DMS 273 (cell line): Measurements from ENCODE around the gene ANKRD40CL.
A peak's percentile ranks its signal among the peaks of the same experiment; 100 is the strongest.

Experiments
- DNase-seq: peaks from one replicate; lab custom pipeline; 2025; ENCODE audit not compliant: unreplicated experiment; lab: John Stamatoyannopoulos, UW

ANKRD40CL gene

DNA sequence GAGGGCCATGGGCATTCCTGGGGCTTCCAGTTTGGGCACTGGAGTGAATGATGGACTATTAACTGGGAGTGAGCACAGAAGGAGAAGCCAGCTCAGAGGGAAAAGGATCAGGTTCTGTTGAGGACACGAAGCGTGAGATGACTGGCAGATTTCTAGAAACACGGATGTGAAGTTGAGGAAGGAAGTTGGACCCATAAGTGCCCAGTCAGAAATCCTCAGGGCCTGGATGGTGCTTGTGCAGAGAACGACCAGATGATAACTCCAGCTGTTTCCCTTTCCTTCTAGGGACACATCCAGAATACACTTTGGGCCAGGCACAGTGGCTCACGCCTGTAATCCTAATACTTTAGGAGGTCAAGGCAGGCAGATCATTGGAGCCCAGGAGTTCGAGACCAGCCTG lies 23.3 kb upstream of the ANKRD40CL start:
- no peak for DNase-seq

DNA sequence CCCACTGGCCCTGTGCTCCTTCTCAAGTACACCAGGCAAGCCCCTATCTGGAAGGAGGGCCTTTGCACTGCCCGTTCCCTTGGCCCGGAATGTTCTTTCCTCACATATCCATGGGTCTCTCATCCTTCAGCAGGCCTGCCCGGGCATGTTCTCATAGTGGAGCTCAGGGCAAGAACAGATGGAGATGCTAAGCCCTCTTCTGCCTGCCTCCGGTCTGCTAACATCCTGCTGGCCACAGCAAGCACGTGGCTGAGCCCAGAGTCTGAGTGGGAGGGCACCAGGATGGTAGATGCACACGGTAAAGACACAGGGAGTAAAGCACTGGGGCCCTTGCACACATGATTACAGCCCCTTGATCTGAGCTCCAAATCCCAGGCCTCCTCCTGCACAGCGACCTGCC lies 19.8 kb upstream of the ANKRD40CL start:
- DNase-seq = peak; percentile 93

DNA sequence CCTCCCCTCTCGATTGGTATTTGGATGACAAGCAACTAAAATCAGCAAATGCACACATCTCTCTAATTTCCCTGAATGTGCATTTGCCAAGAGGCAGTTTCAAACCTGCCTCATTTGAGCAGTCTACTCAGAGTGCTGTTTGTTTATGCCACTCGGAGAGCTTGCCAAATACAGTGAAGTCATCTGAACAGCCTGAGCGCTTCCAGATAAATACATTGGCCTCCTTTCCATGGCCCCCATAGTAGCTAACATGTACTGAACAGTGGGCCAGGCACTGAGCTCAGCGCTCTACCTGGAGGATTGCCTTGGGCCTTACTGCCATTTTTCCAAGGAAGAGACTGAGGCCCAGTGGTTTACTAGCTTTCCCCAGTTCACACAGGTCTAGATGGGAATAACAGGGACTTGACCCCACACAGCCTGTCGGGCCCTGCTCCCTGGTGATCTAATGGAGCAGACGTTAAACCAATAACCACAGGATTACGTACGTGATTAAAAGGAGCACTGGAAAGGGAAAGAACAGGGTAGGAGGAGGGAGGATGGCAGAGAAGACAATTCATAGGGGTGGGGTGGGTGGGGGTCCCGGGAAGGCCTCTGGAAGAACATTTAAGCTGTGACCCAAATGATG lies 18.7 kb upstream of the ANKRD40CL start:
- peak; percentile 82 for DNase-seq

DNA sequence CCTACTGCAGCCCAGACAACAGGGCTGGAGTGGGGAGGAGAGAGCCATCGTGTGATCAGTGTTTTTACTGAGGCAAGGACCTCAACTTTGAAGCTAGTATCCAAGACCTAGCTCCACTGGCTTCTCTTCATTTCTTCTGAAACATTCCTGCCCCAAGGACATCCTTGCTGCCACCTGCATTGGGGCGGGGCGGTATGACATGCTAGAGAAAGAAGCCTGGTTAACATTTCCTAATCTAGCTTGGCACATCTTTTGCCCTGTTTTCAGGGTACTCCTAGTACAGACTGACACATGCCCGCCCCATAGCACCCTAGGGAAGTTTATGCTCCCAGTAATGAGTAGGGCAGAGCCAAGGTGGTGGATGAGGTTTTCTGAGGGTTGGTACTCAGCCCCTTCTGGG lies 17.8 kb upstream of the ANKRD40CL start:
- no peak for DNase-seq

DNA sequence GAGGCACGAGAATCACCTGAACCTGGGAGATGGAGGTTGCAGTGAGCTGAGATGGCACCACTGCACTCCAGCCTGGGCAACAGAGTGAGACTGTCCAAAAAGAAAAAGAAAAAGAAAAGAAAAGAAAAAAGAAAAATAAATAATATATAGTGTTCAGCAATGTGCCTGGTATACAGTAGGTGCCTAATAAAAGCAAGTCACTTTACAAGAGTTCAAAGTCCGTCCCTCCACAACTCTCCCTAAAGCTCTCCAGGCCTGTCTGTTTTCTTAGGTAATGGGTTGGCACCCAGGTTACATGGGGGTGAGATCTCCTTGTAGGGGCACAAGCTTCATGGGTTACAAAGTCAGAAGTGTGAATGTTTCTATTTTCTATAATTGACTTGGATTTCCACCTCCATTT lies 16.6 kb upstream of the ANKRD40CL start:
- DNase-seq = no peak

DNA sequence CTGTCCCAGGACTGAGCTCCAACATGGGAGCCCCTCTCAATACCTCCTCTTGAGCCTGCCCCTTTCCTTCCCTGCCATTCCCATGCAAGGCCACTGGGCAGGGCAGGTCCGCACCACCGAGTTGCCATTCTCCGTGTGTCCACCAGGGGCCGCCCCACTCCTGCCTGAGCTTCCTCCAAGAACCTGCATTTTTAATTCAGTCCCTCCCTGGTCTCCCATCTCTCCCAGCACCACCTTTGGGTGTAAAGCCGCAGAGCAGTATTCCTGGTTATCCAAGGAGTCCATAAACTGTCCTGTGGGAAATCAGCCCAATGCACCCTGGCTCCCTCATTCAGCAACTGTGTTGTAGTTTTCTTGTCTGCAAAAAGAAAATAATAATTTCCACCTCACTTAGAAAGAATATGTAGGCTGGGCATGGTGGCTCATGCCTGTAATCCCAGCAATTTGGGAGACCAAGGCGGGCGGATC lies 15.9 kb upstream of the ANKRD40CL start:
- DNase-seq = peak; percentile 93

DNA sequence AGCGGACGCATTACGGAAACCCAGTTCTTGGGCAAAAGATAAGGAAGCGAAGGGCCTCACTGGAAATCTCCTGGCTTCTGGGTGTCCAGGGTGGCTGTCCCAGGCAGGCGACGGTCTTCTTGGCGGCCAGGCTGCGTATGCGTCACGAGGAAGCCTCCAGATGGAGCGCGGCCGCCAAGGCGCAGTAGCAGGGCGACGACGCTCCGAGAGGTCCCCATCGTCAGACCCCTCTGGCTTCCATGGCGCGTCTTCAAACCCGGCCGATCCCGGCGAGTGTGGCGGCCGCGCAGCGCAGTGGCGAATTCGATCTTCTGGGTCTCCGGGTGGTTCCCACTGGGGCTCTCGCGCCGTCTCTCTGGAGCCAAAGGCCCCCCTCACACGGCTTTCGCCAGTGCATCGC lies 13.8 kb upstream of the ANKRD40CL start:
- DNase-seq = no peak

DNA sequence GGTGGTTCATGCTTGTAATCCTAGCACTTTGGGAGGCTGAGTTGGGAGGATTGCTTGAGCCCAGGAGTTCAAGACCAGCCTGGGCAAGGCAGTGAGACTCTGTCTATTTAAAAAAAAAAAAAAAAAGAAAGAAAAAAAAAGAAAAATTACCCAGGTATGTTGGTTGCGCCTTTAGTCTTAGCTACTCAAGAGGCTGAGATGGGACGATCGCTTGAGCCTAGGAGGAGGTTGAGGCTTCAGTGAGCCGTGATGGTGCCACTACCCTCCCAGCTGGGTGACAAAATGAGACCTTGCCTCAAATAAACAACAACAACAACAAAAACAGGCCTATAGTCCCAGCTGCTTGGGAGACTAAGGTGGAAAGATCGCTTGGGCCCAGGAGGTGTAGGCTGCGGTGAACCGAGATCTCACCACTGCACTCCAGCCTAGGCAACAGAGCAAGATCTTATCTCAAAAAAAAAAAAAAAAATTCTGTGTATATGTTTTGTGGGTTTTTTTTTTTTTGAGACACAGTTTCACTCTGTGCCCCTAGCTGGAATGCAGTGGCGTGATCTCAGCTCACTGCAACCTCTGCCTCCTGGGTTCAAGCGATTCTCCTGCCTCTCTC lies 12.5 kb upstream of the ANKRD40CL start:
- DNase-seq = no peak

DNA sequence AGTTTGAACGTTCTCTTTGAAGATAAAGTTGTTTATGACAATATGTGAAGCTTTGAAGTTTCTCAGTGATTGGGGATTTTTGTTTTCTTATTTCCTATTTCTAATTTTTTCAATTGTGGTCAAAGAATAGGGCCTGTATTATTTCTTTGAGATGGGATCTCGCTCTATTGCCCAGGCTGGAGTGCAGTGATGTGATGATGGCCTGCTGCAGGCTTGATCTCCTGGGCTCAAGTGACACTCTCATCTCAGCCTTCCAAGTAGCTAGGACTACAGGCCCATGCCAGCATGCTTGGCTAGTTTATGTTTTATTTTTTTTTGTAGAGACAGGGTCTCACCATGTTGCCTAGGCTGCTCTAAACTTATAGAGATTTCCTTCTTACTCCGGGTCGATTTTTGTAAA lies 11.7 kb upstream of the ANKRD40CL start:
- DNase-seq = no peak

DNA sequence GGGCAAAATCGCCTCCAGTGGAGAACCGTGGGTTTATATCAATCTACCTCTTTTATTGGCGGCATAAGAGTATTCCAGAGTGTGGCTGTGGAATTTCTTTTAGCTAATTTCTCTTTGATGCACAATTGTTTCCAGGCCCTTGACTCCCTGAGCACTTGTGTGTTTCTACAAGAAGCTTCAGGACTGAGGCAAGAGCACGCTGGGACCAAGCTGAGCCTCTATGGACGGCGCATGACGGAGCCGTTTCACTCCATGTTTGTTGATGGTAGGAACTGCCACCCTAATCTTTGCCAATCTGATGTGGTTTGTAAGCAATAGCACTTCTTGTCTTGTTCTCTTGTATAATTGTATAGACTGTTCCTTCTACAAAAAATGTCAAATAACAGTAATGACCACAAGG lies 11.2 kb upstream of the ANKRD40CL start:
- no peak for DNase-seq

DNA sequence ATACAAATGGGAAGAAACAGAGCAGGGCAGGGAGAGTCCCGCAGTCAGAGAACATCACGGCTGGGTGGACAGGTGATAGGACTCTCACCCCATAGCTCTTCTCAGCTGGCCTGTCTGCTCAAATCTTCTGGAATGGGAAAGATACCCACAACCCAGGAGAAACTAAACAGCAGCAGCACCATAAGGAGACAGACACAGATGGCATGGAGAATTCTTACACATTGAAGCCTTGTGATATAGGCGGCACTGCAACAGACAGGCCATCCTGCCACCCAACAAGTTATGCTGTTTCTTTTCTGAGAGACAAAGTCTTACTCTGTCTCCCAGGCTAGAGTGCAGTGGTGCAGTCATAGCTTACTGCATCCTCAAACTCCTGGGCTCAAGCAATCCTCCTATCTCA lies 8.6 kb upstream of the ANKRD40CL start:
- no peak for DNase-seq

DNA sequence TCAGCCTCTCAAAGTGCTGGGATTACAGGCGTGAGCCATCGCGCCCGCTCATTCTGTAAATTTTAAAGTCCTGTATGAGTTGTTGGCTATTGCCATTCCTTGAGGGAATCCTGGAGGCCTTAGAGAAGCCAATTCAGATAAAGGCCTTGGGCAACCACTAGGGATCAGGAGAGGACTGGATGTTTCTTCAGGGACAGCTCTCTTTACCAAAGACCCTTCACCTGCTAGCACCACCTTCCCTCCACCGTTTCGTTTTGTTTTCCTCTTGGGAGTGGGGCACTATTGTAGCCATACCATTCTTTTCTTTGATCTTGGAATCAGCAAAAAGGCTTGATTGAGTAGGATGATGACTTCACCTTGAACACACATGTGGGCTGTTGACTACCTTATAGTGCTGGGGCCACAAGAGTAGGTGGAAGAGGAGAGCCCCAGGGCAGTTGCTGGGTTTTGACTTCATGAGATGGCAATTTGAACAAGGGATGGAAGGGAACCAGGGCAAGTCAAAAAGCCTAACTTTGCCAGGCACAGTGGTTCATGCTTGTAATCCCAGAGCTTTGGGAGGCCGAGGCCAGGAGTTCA lies 7.0 kb upstream of the ANKRD40CL start:
- peak; percentile 21 for DNase-seq

DNA sequence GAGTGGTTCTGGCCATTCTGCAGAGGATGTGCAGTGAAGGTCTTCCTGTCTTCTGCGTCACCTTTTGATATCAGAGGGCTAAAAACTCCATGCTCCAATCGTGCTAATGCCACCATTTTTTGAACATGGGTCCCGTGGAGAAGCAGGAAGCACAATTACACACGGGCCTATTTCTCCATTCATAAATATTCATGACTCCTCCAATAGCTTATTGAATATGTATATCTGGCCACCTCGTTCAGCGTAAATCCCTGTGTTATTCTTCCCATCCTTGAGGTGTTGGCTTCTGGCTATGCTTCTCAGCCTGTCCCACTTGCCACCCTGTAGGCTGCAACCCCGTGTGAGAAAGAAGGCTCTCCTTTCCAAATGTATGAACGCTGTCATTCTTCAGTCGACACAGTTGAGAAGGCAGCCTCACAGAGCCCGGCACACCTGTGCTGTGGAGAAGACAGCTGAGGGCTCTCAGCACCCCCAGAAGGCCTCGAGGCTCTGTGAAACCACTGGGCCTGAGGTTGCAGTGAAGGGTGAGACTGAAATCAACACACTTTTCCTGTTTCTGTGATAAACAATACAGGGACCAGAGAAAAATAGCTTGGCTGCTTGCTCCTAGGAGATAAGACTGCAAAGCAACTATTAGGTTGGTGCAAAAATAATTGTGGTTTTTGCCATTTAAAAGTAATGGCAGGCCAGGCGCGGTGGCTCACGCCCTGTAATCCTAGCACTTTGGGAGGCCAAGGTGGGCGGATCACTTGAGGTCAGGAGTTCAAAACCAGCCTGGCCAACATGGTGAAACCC lies 4.9 kb upstream of the ANKRD40CL start:
- DNase-seq = no peak

DNA sequence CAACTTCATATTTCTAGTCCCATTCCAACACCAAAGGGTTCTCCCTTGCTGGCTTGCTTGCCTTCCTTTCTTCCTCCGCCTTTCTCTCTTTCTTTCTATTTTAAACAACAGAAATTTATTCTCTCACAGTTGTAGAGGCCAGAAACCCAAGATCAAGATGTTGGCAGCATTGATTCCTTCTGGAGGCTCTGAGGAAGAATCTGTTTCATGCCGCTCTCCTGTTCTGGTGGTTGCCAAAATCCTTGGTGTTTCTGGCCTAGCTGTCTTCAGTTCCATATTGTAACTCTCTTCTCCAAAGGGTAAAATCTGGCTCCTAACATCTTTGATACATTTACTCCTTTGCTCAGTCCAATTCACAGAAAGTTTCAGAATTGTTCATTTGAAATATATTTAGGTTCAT lies 3.0 kb upstream of the ANKRD40CL start:
- no peak for DNase-seq

DNA sequence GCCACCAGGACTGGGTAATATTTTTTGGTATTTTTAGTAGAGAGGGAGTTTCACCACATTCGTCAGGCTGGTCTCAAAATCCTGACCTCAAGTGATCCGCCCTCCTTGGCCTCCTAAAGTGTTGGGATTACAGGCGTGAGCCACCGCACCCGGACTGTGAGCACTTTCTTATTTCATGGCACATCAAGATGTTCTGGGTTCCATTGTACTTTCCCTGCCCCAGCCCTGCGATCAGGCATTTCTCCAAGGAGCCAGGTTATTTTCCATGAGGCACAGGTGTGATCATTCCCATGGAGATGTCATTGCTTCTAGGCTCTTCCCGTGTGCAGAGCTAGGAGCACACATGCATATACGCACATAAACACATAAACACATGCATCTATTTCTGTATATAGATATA lies 2.6 kb upstream of the ANKRD40CL start:
- no peak for DNase-seq

DNA sequence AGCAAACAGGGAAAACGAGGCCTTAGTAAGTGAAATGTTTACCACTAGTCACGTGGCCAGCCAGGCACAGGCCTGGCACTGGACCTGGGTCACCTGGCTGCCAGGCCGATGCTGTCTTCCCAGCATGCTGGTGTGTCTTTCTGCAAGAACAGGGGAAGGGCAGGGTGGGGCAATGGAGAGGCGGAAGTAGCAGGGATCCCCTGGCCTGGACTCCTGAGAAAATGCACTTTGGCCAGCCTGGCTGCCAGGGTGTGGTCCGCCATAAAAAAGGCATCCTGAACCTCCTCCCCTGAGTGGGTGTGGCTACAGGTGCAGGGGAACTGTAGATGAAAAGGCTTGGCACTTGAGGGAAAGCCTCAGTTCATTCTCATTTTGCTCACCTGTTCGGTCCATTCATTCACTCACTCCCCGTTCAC lies 1.0 kb upstream of the ANKRD40CL start:
- DNase-seq = no peak

DNA sequence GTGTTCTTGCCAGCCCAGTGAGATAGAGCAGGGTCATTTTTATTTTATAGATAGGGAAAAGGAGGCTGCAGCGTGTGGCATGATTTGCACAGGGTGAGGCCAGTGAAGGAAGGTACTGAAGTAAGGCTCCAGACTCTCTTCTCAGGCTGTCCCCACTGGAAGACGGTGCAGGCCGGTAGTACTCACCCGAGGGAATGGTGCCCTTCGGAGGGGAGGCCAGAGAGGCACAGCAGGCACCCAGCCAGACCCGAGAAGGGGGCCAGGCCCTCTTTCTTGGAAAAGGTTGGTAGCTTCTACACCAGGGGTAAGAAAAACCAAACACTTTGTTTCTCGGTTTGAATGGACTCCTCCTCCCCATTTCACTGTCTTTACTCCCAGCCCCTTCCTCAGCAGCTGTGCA lies 288 bp downstream of the ANKRD40CL start:
- no peak for DNase-seq

DNA sequence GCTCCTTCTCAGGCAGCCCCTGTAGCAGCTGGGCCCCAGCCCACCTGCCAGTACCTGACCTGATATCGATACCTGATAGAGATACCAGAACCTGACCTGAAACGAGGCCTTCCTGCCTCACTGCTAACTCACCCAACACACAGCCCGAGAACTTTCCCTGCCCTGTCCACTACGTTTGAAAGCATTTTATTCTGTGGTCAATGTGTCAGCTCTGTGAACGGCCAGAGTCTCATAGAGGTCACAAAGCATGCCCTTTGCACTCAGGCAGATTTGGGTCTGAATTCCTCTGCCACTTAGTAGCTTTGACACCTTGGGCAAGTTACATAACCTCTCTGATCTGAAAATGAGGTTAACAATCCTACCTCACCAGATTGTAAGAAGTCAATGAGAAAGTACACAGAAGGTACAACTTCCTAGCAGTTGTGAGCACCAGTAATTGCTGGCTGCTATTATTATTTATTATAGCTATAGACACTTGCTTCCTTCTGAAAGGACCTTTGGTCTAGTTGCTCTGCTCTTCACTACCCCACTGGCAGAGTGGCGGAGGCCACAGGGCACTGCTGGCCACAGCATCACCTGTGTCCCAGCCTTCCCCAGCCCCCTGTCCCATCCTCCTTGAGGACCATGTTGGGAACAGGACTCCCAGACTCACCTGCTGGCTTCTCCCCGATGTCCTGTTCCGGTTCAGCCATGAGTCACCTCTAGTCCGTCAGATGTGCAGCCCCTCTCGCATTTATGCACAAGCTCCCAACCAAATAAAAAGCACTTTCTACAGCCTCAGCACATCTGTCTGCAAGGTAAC lies 895 bp downstream of the ANKRD40CL start:
- DNase-seq = no peak

DNA sequence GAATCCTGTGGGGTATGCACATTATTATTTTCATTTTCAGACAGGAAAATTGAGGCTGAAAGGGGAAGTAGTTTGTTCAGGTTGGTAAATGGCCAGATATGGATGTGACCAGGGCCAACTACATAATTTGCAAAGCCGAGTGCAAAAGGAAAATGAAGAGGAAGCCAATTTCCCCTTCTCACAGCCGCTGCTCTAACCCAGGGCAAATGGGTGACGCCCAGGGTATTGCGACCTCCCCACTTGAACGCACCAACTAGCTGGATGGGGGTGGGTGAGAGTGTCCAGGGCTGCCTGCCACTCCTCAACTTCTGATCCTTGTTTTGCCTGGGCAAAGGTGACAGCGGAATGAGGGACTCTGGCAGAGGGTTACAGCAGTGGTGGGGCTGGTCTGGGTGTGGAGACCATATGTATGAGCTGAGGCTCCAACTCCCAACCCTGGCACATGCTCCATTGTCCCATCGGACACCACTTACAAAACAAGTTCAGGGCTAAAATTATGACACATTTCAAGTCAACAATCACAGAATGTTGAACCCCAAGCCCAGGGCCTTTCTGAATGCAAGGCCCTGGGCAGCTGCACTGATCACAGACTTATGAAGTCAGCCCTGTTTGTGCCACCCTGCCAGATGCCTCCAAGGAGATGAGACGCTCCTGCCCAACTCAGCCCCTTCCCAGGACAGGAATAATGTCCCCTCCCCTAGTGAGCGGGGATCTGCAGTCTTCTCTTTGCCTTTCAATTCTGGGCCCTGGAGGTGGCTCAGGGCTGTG lies 1.7 kb downstream of the ANKRD40CL start:
- no peak for DNase-seq

DNA sequence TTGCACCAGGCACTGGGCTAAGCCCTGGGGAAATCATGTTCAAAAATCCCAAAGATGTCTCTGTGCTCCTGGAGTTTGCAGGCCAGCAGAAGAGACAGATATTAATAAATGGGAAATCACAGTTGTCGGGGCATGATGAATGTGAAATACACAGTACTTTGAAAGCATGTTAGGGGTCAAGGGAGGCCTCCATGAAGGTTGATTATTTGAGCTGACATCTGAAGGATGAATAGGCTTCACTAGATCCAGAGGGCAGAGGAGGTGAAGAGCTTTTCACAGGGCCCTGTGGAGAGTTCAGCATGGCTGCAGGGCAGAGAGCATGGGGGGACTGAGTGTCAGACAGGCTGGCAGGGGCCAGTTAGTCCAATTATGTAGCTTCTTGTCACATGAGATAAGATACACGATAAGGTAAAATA lies 2.6 kb downstream of the ANKRD40CL start:
- DNase-seq = no peak
